ENCODE results near the gene ACVR1B.

ACVR1B gene

DNA sequence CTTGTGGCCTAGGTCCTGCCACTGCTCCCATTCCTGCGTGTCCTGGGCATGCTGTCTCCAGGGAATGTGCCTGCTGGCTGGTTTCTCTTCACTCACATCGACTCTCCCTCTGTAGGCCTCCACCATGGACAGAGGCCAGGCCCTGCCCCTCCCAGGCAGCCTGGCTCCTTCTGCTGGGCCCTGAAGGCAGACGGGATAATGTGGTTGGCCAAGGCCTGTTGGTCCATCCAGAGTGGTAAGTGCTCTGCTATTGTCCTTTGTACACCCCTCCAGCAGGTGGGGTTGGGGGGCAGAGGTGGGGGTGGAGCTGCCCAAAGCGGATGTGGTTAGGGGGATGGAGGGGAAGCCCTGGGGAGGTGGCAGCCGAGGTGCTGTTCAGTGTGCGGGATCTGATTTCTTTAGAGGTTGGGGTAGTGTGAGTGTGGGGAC is 90.2 kb downstream of the ACVR1B start:
- Histone ChIP-seq H2AFZ (ENCODE audit: low read depth, low read length) (no peak overlapping the region), H3K27me3 (ENCODE audit: control insufficient read depth in 1 of 2, insufficient read depth in 1 of 2, low read length in 2 of 2) (no peaks in the 10 kb centered on the region), H2BK15ac (ENCODE audit: low read depth, poor library complexity, severe bottlenecking) (no peak overlapping the region), H3K23ac (ENCODE audit: low read length in 2 of 2) (no peak overlapping the region), H2AK5ac (ENCODE audit: low read length, severe bottlenecking) (no peak overlapping the region), H3K18ac (ENCODE audit: low read depth in 1 of 2, low read length in 2 of 2) (no peak overlapping the region), H3K4me2 (ENCODE audit: low read length, poor library complexity, severe bottlenecking) (no peak overlapping the region), H3K79me1 (replicated peaks; ENCODE audit: low read length, poor library complexity, severe bottlenecking) (no peaks in the 10 kb centered on the region), H3K4me3 (ENCODE audit: insufficient read depth in 1 of 2, low read depth in 1 of 2, low read length in 2 of 2) (no peak overlapping the region), H3K27ac (ENCODE audit: low read length, poor library complexity, severe bottlenecking) (no peak overlapping the region), H2BK120ac (ENCODE audit: low read depth, low read length) (no peak overlapping the region), H2BK5ac (ENCODE audit: low read depth, low read length, poor library complexity, severe bottlenecking) (no peak overlapping the region), H4K8ac (ENCODE audit: low read length) (no peak overlapping the region), H3K4ac (ENCODE audit: low read depth in 1 of 2, low read length in 2 of 2) (no peak overlapping the region), H3K4me1 (ENCODE audit: control insufficient read depth, insufficient read depth, low read depth, low read length) (peaks cover 6% of the 10 kb centered on the region), H3K9me3 (ENCODE audit: control insufficient read depth, low read length) (no peaks in the 10 kb centered on the region), H4K91ac (ENCODE audit: low read length) (no peak overlapping the region), H3K36me3 (ENCODE audit: control insufficient read depth in 1 of 2, insufficient read depth in 2 of 2, low read depth in 1 of 2, low read length in 2 of 2) (no peaks in the 10 kb centered on the region), H2BK12ac (ENCODE audit: low read length in 2 of 2) (no peak overlapping the region), H3K9ac (ENCODE audit: low read length) (no peak overlapping the region), H3K14ac (ENCODE audit: low read length in 2 of 2) (no peak overlapping the region)
- WGBS, result 67% methylated on average over 6 of the region's 6 CpGs
- peak; percentile 49 for DNase-seq

- Histone ChIP-seq H4K91ac (ENCODE audit: low read length) (no peak overlapping the region), H3K79me1 (replicated peaks; ENCODE audit: low read length, poor library complexity, severe bottlenecking) (no peaks in the 10 kb centered on the region), H3K18ac (ENCODE audit: low read depth in 1 of 2, low read length in 2 of 2) (no peak overlapping the region), H3K4ac (ENCODE audit: low read depth in 1 of 2, low read length in 2 of 2) (no peak overlapping the region), H3K4me2 (ENCODE audit: low read length, poor library complexity, severe bottlenecking) (no peak overlapping the region), H2AFZ (ENCODE audit: low read depth, low read length) (no peak overlapping the region), H2BK5ac (ENCODE audit: low read depth, low read length, poor library complexity, severe bottlenecking) (no peak overlapping the region), H2BK15ac (ENCODE audit: low read depth, poor library complexity, severe bottlenecking) (no peak overlapping the region), H3K27ac (ENCODE audit: low read length, poor library complexity, severe bottlenecking) (no peak overlapping the region), H3K4me3 (ENCODE audit: insufficient read depth in 1 of 2, low read depth in 1 of 2, low read length in 2 of 2) (no peak overlapping the region), H3K9ac (ENCODE audit: low read length) (no peak overlapping the region), H3K27me3 (ENCODE audit: control insufficient read depth in 1 of 2, insufficient read depth in 1 of 2, low read length in 2 of 2) (no peaks in the 10 kb centered on the region), H3K4me1 (ENCODE audit: control insufficient read depth, insufficient read depth, low read depth, low read length) (no peaks in the 10 kb centered on the region), H3K14ac (ENCODE audit: low read length in 2 of 2) (no peak overlapping the region), H3K9me3 (ENCODE audit: control insufficient read depth, low read length) (no peaks in the 10 kb centered on the region), H2BK12ac (ENCODE audit: low read length in 2 of 2) (no peak overlapping the region), H2BK120ac (ENCODE audit: low read depth, low read length) (no peak overlapping the region), H2AK5ac (ENCODE audit: low read length, severe bottlenecking) (no peak overlapping the region), H3K23ac (ENCODE audit: low read length in 2 of 2) (no peak overlapping the region), H3K36me3 (ENCODE audit: control insufficient read depth in 1 of 2, insufficient read depth in 2 of 2, low read depth in 1 of 2, low read length in 2 of 2) (no peaks in the 10 kb centered on the region), H4K8ac (ENCODE audit: low read length) (no peak overlapping the region)
- 94% methylated on average over 3 of the region's 8 CpGs for WGBS
- no peak for DNase-seq
Observed at GRCh38 chr12:52042706-52043385, 91.3 kb downstream of the ACVR1B start.

GRCh38 chr12:52043386-52044212 is 92.1 kb downstream of the ACVR1B start:
- Histone ChIP-seq H3K14ac (ENCODE audit: low read length in 2 of 2) (no peak overlapping the region), H3K4me3 (ENCODE audit: insufficient read depth in 1 of 2, low read depth in 1 of 2, low read length in 2 of 2) (no peak overlapping the region), H2AFZ (ENCODE audit: low read depth, low read length) (no peak overlapping the region), H2BK12ac (ENCODE audit: low read length in 2 of 2) (no peak overlapping the region), H3K4me2 (ENCODE audit: low read length, poor library complexity, severe bottlenecking) (no peak overlapping the region), H3K18ac (ENCODE audit: low read depth in 1 of 2, low read length in 2 of 2) (no peak overlapping the region), H3K79me1 (replicated peaks; ENCODE audit: low read length, poor library complexity, severe bottlenecking) (no peaks in the 10 kb centered on the region), H3K36me3 (ENCODE audit: control insufficient read depth in 1 of 2, insufficient read depth in 2 of 2, low read depth in 1 of 2, low read length in 2 of 2) (no peaks in the 10 kb centered on the region), H3K9ac (ENCODE audit: low read length) (peak overlapping the region; percentile 74), H2BK5ac (ENCODE audit: low read depth, low read length, poor library complexity, severe bottlenecking) (no peak overlapping the region), H2AK5ac (ENCODE audit: low read length, severe bottlenecking) (no peak overlapping the region), H4K91ac (ENCODE audit: low read length) (no peak overlapping the region), H3K4ac (ENCODE audit: low read depth in 1 of 2, low read length in 2 of 2) (no peak overlapping the region), H3K4me1 (ENCODE audit: control insufficient read depth, insufficient read depth, low read depth, low read length) (no peaks in the 10 kb centered on the region), H3K23ac (ENCODE audit: low read length in 2 of 2) (no peak overlapping the region), H2BK120ac (ENCODE audit: low read depth, low read length) (no peak overlapping the region), H4K8ac (ENCODE audit: low read length) (no peak overlapping the region), H3K27ac (ENCODE audit: low read length, poor library complexity, severe bottlenecking) (no peak overlapping the region), H2BK15ac (ENCODE audit: low read depth, poor library complexity, severe bottlenecking) (no peak overlapping the region), H3K27me3 (ENCODE audit: control insufficient read depth in 1 of 2, insufficient read depth in 1 of 2, low read length in 2 of 2) (no peaks in the 10 kb centered on the region), H3K9me3 (ENCODE audit: control insufficient read depth, low read length) (no peaks in the 10 kb centered on the region)
- no peak for DNase-seq
- WGBS, result 82% methylated on average over 21 of the region's 21 CpGs

- Histone ChIP-seq H2AFZ (ENCODE audit: low read depth, low read length) (no peak overlapping the region), H3K4me1 (ENCODE audit: control insufficient read depth, insufficient read depth, low read depth, low read length) (no peaks in the 10 kb centered on the region)
- WGBS, result 89% methylated on average over 18 of the region's 18 CpGs
Observed at GRCh38 chr12:52044292-52044983, 92.9 kb downstream of the ACVR1B start.

More at GRCh38 chr12:52044292-52044983, 92.9 kb downstream of the ACVR1B start:
- Histone ChIP-seq H2BK12ac (ENCODE audit: low read length in 2 of 2) (no peak overlapping the region), H2AK5ac (ENCODE audit: low read length, severe bottlenecking) (no peak overlapping the region), H3K9me3 (ENCODE audit: control insufficient read depth, low read length) (no peaks in the 10 kb centered on the region), H3K4me2 (ENCODE audit: low read length, poor library complexity, severe bottlenecking) (no peak overlapping the region), H3K79me1 (replicated peaks; ENCODE audit: low read length, poor library complexity, severe bottlenecking) (no peaks in the 10 kb centered on the region), H4K8ac (ENCODE audit: low read length) (no peak overlapping the region), H3K36me3 (ENCODE audit: control insufficient read depth in 1 of 2, insufficient read depth in 2 of 2, low read depth in 1 of 2, low read length in 2 of 2) (no peaks in the 10 kb centered on the region), H3K4me3 (ENCODE audit: insufficient read depth in 1 of 2, low read depth in 1 of 2, low read length in 2 of 2) (peak overlapping the region in 1 of 2 experiments; percentile 50), H3K9ac (ENCODE audit: low read length) (peak overlapping the region; percentile 74), H2BK5ac (ENCODE audit: low read depth, low read length, poor library complexity, severe bottlenecking) (no peak overlapping the region), H3K4ac (ENCODE audit: low read depth in 1 of 2, low read length in 2 of 2) (no peak overlapping the region), H2BK120ac (ENCODE audit: low read depth, low read length) (no peak overlapping the region), H3K18ac (ENCODE audit: low read depth in 1 of 2, low read length in 2 of 2) (no peak overlapping the region), H4K91ac (ENCODE audit: low read length) (no peak overlapping the region), H3K14ac (ENCODE audit: low read length in 2 of 2) (no peak overlapping the region), H2BK15ac (ENCODE audit: low read depth, poor library complexity, severe bottlenecking) (no peak overlapping the region), H3K27me3 (ENCODE audit: control insufficient read depth in 1 of 2, insufficient read depth in 1 of 2, low read length in 2 of 2) (no peaks in the 10 kb centered on the region), H3K27ac (ENCODE audit: low read length, poor library complexity, severe bottlenecking) (no peak overlapping the region), H3K23ac (ENCODE audit: low read length in 2 of 2) (no peak overlapping the region)
- no peak for DNase-seq

Measured in mesenchymal stem cell (in vitro differentiated cells and primary cell).